Activated T-helper 1 cell treated with anti-CD3 and anti-CD28 coated beads, Interleukin-12 subunit alpha, Interleukin-12 subunit beta, Interleukin-2, Interleukin-4 antibody, amounts not matched to agents 30 ng/mL and 10 ng/mL and 1 ng/mL, durations not matched to agents 14 hours and 24 hours and 36 hours (primary cell): ENCODE measurements around the gene ORM2. TPM values are rescaled to one million over a fixed set of nuclear protein-coding genes. Genes with fewer than 3 reads are reported as not detected.

Experiments used
- DNase-seq: peaks from one replicate; pipeline ENCODE4 v3.0.0; 2021; ENCODE audit warnings: low spot score
- H3K27ac Mint-ChIP-seq: one replicate; pipeline ENCODE4 v1.8.0; 2021; ENCODE audit warnings: mild to moderate bottlenecking, mixed read lengths
- H3K27me3 Mint-ChIP-seq: one replicate; pipeline ENCODE4 v1.8.0; 2022; ENCODE audit warnings: mild to moderate bottlenecking, moderate library complexity, mixed read lengths; ENCODE audit not compliant: insufficient read depth
- H3K36me3 Mint-ChIP-seq: one replicate; pipeline ENCODE4 v1.8.0; 2021; ENCODE audit warnings: low read depth, mixed read lengths
- H3K4me1 Mint-ChIP-seq: one replicate; pipeline ENCODE4 v1.8.0; 2021; ENCODE audit warnings: low read depth, mixed read lengths
- H3K4me3 Mint-ChIP-seq: one replicate; pipeline ENCODE4 v1.8.0; 2021; ENCODE audit warnings: mild to moderate bottlenecking, moderate library complexity, mixed read lengths
- H3K9me3 Mint-ChIP-seq: one replicate; pipeline ENCODE4 v1.8.0; 2021; ENCODE audit warnings: mixed read lengths
- intact Hi-C: fragments of 100-400 bp; cut with micrococcal nuclease; formaldehyde crosslinking; loops from one replicate; pipeline ENCODE4 v1.15.1; 2024
- total RNA-seq: library from RNA; stranded (reverse); gene quantifications from 2 replicates; pipeline ENCODE4 v1.2.3, GENCODE V29; 2022

Gene ORM2
- total RNA-seq, 1 donor from 2014 or later: not detected

DNA sequence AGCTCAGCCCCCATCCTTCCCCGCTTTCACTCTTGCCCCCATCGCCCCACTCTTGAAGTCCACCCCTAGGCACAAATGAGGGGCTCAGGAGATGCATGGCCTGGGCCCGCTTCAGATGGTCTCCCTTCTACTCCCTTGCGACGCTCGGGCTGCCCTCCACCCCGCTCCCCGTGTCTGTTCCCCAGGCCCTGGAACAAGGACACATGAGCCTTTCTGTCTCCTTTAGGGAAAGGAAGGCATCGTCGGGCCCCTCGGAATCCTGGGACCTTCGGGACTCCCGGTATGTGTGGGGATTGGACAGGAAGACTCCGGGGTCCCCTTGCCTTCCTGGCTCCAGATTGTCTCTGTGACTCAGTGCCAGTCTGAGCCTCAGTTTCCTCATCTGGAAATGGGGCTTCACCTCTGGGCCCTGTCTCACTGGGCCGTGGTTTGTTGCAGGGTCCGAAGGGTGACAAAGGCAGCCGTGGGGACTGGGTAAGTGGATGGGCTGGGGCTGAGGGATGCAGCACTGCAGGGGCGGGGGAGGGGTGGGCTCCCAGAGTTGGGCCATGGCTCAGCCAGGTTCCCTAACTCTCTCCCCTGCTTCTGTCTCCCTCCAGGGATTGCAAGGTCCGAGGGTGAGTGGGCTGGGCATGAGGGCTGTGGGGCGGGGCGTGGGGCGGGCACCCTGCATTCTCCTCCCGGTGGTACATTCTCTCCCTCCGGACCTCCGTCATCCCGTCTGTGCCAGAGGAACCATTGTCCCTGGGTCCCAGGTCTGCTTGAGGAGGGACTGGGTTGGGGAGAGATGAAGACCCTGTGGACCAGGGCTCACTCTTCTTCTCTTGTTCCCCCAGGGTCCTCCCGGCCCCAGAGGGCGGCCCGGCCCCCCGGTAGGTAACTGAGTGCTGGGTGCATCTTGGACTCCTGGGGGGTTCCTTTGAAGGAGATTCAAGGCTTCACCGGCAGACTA is 28.5 kb upstream of the ORM2 start:
- no peak for DNase-seq
- Mint-ChIP-seq H3K9me3 (peaks cover 8% of the 10 kb centered on the region), H3K27me3 (no peaks in the 10 kb centered on the region), H3K4me3 (no peak overlapping the region), H3K4me1 (no peaks in the 10 kb centered on the region), H3K27ac (no peak overlapping the region), H3K36me3 (no peaks in the 10 kb centered on the region)
- intact Hi-C loops: no loop called here

DNA sequence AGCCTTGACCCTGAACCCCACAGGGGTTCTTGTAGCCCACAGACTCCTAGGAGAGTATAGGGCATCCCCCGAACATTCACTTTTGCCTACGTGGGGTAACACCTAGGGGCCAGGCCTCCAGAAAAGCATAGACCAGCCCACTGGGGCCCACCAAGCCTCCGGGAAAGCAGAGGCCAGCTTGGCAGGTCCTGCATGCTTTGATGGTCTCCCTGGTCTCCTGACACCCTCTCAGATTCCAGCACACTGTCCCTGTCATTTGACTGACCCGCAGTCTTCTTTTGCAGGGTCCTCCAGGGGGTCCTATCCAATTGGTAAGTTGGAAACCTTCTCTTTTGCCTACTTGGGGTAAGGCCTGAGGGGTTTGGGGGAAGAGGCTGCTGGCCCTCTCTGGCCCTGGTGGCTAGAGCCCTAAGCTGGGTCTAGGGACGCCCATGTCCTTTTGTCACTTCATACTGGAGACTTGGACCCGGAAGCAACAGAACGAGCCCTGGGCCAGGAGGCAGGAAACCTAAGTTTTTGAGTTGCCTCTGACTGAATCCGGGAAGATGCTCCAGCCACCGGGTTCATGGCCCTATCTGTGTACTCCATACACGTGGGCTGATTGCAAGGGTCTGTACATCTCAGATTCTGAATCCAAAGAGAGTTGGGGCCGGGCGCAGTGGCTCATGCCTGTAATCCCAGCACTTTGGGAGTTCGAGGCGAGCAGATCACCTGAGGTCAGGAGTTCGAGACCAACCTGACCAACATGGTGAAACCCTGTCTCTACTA is 27.7 kb upstream of the ORM2 start:
- intact Hi-C loops: no loop called here

DNA sequence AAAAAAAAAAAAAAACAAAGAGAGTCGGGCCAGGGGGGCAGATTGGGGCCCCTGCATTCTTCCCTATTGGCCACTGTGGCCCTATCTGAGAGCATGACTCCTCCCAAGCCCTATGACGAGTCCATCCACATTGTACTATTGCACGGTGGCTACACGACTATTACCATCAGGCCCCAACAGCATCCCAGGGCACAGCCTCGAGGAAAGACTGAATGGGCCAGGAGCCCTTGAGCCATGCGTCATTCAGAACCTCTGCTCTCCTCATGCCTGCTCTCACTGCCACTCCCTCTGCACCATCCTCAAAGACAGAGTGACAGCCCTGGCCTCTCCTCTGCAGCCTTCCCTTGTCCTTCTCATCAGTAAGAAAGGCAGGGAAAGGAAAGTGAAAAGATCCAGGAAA is 26.9 kb upstream of the ORM2 start:
- H3K27ac Mint-ChIP-seq: no peak overlapping the region
- no peak for DNase-seq
- H3K4me1 Mint-ChIP-seq: no peaks in the 10 kb centered on the region
- no peaks in the 10 kb centered on the region for H3K27me3 Mint-ChIP-seq
- H3K4me3 Mint-ChIP-seq: no peak overlapping the region
- H3K9me3 Mint-ChIP-seq: no peaks in the 10 kb centered on the region
- intact Hi-C loops: no loop called here
- H3K36me3 Mint-ChIP-seq: no peaks in the 10 kb centered on the region

More for the DNA sequence above, 27.7 kb upstream of the ORM2 start:
- no peaks in the 10 kb centered on the region for H3K9me3 Mint-ChIP-seq
- H3K36me3 Mint-ChIP-seq: no peaks in the 10 kb centered on the region
- no peak overlapping the region for H3K27ac Mint-ChIP-seq
- no peak overlapping the region for H3K4me3 Mint-ChIP-seq
- no peaks in the 10 kb centered on the region for H3K27me3 Mint-ChIP-seq
- H3K4me1 Mint-ChIP-seq: no peaks in the 10 kb centered on the region
- no peak for DNase-seq

DNA sequence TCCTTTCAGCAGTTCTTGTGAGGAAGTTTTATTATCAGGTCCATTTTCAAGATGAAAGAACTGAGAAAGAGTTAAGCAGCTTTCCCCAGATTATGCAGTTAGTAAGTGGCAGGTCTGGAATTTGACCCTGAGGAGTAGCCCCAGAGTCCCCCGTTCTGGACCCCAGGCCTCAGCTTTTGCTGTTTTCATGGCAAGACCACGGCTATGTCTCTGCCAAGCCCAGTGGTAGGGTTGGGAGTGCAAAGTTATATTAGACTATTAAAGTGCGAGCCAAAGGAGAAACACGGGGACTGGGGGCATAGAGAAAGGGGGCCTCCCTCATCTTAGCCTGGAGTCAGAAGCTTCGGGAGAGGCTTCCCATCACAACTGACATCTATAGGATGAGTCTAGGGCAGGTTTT is 26.1 kb upstream of the ORM2 start:
- H3K9me3 Mint-ChIP-seq: no peaks in the 10 kb centered on the region
- no peaks in the 10 kb centered on the region for H3K4me1 Mint-ChIP-seq
- H3K36me3 Mint-ChIP-seq: no peaks in the 10 kb centered on the region
- H3K27ac Mint-ChIP-seq: no peak overlapping the region
- intact Hi-C loops: no loop called here
- no peaks in the 10 kb centered on the region for H3K27me3 Mint-ChIP-seq
- no peak overlapping the region for H3K4me3 Mint-ChIP-seq
- no peak for DNase-seq

DNA sequence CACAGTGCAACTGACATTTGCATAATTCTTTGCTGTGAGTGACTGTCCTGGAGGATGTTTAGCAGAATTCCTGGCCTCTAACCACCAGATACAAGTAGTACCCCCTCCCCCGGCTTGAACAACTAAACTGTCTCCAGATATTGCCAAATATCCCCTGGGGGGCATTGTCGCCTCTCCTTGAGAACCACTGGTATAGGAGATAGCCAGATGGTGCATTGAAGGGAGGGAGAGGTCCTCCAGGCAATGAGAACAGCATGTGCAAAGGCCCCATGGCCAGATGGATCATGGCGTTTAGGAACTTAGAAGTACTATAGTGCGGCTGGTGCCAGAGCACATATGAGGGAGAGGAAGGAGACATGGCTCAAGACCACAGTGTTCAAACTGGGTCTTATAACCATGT is 25.7 kb upstream of the ORM2 start:
- Mint-ChIP-seq H3K9me3 (no peaks in the 10 kb centered on the region), H3K4me1 (no peaks in the 10 kb centered on the region), H3K4me3 (no peak overlapping the region), H3K27me3 (no peaks in the 10 kb centered on the region), H3K36me3 (no peaks in the 10 kb centered on the region), H3K27ac (no peak overlapping the region)
- intact Hi-C loops: no loop called here
- no peak for DNase-seq

DNA sequence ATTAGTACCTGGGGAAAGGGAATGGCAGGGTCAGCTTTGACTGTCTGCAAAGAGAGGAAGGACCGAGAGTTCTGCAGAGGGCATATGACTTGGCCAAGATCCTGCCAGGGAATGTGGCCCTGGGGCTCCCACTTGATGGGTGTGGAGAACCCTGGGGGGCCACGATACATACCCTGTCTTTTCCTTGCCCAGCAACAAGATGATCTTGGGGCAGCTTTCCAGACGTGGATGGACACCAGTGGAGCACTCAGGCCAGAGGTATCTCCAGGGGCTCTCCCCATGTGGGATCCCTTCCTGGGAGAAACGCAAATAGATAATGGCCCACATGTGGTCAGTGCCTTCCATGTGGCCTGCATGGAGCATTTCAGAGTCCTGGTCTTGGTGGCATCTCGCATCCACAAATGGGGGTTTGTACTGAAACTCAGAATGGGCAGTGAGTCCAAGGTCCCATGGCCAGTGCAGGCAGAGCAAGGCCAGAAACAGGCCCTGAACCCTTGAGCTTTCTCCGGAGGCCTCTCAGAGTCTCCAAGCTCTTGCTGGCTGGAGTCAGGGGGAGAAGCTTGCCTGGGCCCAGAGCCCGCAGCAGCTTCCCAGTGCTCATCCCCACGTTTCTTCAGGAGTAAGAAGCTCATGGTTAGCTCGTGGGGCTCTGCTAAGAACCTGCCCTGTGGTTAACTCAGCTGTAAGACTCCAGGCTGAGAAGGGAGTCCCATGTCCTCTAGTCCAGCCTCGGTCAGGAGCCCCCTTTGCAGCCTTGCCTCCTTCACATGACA is 25.1 kb upstream of the ORM2 start:
- no peak for DNase-seq
- Mint-ChIP-seq H3K4me3 (no peak overlapping the region), H3K36me3 (no peaks in the 10 kb centered on the region), H3K27me3 (no peaks in the 10 kb centered on the region), H3K4me1 (no peaks in the 10 kb centered on the region), H3K27ac (no peak overlapping the region), H3K9me3 (no peaks in the 10 kb centered on the region)
- intact Hi-C loops: loop anchor here (1.0 kb wide), 2 partner anchors 196 to 222 kb away; no protein-coding TSS in a partner anchor

DNA sequence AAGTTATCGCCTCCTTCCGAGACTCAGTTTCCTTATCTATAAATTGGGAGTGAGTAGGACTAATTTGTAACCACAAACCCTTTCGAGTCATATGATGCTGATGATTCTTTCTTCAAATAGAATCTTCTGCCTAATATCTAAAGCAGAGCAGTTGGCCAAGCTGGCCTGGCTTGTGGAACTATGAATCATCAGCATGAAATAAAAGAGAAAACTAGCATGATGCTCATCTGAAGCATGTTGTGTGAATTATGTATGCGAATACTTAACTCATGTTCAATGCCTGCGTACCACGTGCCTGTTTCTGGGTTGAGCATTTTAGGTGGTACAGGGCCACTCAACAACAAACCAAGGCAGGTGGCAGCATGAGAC is 21.8 kb upstream of the ORM2 start:
- Mint-ChIP-seq H3K27ac (no peak overlapping the region), H3K27me3 (peaks cover 2% of the 10 kb centered on the region), H3K36me3 (no peaks in the 10 kb centered on the region), H3K9me3 (no peaks in the 10 kb centered on the region), H3K4me3 (no peak overlapping the region), H3K4me1 (no peaks in the 10 kb centered on the region)
- intact Hi-C loops: no loop called here
- DNase-seq: no peak

DNA sequence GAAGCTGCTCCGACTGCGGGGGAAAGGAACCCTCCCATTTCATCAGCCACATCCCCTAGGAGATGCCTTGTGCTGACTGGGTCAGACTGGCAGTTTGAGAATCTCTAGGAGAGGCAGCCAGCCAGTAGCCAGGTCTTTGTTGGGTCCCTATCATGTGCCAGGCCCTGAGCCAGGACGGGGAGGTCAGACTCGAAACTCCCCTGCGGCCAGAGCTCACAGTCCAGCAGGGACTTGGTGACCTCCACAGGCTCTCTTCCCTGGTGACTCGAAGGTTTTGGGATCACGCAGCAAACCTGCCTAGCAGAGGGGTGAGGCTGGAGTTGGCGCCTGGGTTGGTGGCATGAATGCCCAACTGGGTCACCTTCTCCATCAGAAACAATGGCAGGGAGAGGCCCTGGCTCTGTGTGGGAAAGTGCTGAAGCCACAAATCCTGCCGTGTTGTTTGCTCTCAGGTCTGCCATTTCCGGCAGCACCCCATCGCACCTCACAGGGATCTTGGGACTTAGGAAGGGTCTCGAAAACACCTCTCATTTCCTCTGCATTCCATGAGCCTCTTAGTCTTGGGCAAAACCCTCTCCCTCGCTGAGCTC is 21.2 kb upstream of the ORM2 start:
- no peaks in the 10 kb centered on the region for H3K36me3 Mint-ChIP-seq
- H3K9me3 Mint-ChIP-seq: no peaks in the 10 kb centered on the region
- peaks cover 2% of the 10 kb centered on the region for H3K27me3 Mint-ChIP-seq
- intact Hi-C loops: no loop called here
- no peaks in the 10 kb centered on the region for H3K4me1 Mint-ChIP-seq
- no peak for DNase-seq
- H3K27ac Mint-ChIP-seq: no peak overlapping the region
- no peak overlapping the region for H3K4me3 Mint-ChIP-seq

DNA sequence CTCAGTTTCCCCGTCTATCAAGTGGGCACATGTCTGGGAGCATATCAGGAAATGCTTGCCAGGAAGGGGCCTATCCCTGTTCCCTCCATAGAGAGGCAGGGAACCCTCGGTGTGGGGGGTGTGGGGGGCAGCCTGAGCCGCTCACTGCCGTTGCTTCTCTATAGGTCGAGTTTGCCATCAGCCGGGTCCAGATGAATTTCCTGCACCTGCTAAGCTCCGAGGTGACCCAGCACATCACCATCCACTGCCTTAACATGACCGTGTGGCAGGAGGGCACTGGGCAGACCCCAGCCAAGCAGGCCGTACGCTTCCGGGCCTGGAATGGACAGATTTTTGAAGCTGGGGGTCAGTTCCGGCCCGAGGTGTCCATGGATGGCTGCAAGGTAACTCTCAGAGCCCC is 20.6 kb upstream of the ORM2 start:
- Mint-ChIP-seq H3K9me3 (no peaks in the 10 kb centered on the region), H3K4me3 (no peak overlapping the region), H3K27me3 (peaks cover 2% of the 10 kb centered on the region), H3K4me1 (no peaks in the 10 kb centered on the region), H3K27ac (no peak overlapping the region), H3K36me3 (no peaks in the 10 kb centered on the region)
- DNase-seq: no peak
- intact Hi-C loops: no loop called here

DNA sequence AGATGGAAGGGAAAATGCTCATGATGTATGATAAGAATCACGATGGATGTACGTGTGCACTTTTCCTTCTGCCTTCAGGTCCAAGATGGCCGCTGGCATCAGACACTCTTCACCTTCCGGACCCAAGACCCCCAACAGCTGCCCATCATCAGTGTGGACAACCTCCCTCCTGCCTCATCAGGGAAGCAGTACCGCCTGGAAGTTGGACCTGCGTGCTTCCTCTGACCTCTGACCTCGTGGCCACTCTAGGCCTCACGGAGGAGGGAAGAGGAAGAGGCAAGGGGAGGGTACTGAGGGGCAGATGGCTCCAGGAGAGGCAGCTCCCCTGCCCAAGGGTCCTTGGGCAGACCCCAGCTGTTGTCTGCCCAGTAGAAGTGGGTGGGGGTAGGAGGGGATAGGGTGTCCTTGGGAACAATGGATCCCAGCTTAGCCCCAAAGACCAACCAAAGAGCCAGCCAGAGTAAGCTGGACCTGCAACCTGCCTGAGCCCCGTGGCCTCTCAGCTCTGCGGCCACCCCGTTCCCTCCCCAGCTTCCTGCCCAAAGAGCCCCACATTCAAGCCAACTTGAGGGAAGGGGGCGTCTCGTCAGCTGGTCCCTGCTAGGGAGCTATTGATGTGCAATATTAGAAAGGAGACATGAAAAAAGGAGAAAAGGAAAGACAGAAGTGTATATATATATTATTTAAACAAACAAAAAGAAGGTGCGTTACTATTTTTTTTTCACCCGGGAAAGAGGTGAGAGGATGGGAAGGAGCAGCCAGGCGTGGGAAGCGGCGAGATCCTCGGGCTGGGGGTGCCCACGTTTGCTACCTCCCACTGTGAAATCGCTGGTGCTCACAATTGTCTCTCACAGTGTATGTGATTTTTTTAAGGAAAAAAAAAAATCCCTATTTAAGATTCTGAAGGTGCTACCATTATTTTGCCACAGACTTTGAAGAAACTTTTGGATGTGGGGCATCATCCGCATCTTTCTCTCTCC is 18.9 kb upstream of the ORM2 start:
- no peak for DNase-seq
- intact Hi-C loops: no loop called here
- Mint-ChIP-seq H3K27ac (no peak overlapping the region), H3K27me3 (peaks cover 2% of the 10 kb centered on the region), H3K4me3 (no peak overlapping the region), H3K36me3 (no peaks in the 10 kb centered on the region), H3K4me1 (no peaks in the 10 kb centered on the region), H3K9me3 (no peaks in the 10 kb centered on the region)

DNA sequence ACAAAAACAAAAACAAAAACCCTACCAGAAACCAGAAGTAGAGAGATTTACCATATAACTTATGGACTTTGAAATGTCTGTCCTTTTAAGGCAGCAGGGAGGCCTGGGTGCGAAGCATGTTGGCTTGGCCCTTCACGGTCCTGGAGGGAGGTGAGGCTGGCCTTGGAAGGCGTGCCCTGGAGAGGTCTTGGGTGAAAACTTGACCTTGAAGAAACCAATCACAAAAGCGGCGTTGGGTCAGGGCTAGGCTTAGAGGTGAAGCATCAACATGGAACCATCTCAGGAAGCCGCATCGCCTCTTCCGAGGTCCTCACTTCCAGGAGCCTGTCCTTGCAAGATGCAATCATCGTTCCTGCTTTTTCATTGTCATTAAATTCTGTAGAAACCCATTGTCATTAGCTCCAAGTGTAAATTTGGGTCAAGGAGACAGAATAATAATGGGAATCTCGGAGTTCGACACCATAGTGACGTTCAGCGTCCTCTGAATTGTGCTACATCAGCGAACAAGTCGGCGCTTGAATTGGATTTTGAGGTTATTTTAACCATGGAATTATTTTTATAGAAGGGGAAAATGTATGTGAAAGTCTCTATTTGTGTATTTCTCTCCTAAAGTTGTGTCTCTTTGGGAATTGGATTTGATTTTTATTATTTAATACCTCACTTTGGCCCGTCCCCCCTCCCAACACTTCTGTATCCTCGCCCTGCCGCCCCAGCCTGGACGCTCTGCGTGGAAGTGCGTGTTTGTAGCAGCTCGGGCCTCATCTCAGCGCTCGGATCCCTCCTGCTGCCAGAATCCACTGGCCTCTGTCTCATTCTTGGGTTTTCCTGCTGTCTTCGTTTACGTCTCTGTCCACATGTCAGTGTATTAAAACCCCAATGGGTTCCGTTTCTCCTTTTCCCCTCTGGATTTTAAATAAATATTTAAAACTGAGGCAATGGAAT is 17.8 kb upstream of the ORM2 start:
- Mint-ChIP-seq H3K27me3 (peaks cover 2% of the 10 kb centered on the region), H3K27ac (no peak overlapping the region), H3K9me3 (no peaks in the 10 kb centered on the region), H3K36me3 (no peaks in the 10 kb centered on the region), H3K4me3 (no peak overlapping the region), H3K4me1 (no peaks in the 10 kb centered on the region)
- intact Hi-C loops: no loop called here
- DNase-seq: no peak
